ENCODE results near the gene ZDHHC3. TPM values are rescaled to one million over a fixed set of nuclear protein-coding genes. Genes with fewer than 3 reads are reported as not detected.

The ZDHHC3 gene
- total and polyA plus RNA-seq, 4 experiments from 2014 or later = 35.4 to 41.9 (median 38.1) TPM

DNA sequence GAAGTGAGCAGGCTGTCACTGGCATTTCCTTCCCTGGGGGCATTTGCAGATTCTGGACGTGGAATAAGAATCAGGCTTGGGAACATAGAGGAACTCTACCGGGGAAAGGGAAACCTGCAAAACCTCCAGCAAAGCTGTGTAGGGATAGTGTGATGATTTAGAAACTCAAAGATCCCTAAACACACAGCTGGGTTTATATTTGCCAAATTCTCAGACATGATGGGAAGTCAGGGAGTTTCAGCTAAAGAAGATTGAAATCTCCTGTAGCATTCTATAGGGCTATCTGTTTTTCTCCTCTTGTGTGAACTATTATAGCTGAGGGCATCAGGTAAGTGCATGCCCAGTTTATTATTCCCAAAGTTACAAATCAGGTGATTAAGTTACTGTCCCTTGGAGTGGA is 40.9 kb upstream of the ZDHHC3 start:
- no peaks in the 10 kb centered on the region for H3K9me3 ChIP-seq (ENCODE audit: control insufficient read depth in 1 of 2, low read length in 2 of 2)
- ChIA-PET CTCF (ENCODE audit: partially characterized antibody) (interaction anchor here (0.7 to 1.6 kb wide), 8 partner anchors 17 to 736 kb away, joined by 3 to 4 read pairs (median 3); partner anchors contain the start of genes EXOSC7 and ZDHHC3), POLR2A (ENCODE audit: partially characterized antibody) (interaction anchor here (0.9 to 1.9 kb wide), 3 partner anchors 8 to 41 kb away, joined by 3 to 6 read pairs (median 3); partner anchors contain the start of genes EXOSC7 and ZDHHC3)
- peaks cover 15 to 22% of the 10 kb centered on the region in 2 donors for H3K36me3 Mint-ChIP-seq
- peaks cover 26% of the 10 kb centered on the region for H3K4me1 ChIP-seq (ENCODE audit: insufficient read depth, low read length)
- no peak for DNase-seq
- peak overlapping the region in 2 of 7 donors; percentile 2 to 47 for H3K27ac Mint-ChIP-seq
- H3K36me3 ChIP-seq (ENCODE audit: insufficient read depth, low read length) = peaks cover 16% of the 10 kb centered on the region
- intact Hi-C loops (cut with micrococcal nuclease) = no loop called here
- H3K27ac ChIP-seq (ENCODE audit: low read depth, low read length) = no peak overlapping the region
- no peaks in the 10 kb centered on the region for H3K27me3 ChIP-seq (ENCODE audit: insufficient read depth, low read length)
- no peak overlapping the region for H3K4me3 Mint-ChIP-seq
- no peak overlapping the region for H3K4me3 ChIP-seq (ENCODE audit: low read length in 2 of 2)
- H3K27me3 Mint-ChIP-seq = no peaks in the 10 kb centered on the region
- H3K4me1 Mint-ChIP-seq = peaks cover 12 to 34% (median 25%) of the 10 kb centered on the region in 4 donors
- peaks cover 0 to 2% (median 0%) of the 10 kb centered on the region in 8 donors for H3K9me3 Mint-ChIP-seq

DNA sequence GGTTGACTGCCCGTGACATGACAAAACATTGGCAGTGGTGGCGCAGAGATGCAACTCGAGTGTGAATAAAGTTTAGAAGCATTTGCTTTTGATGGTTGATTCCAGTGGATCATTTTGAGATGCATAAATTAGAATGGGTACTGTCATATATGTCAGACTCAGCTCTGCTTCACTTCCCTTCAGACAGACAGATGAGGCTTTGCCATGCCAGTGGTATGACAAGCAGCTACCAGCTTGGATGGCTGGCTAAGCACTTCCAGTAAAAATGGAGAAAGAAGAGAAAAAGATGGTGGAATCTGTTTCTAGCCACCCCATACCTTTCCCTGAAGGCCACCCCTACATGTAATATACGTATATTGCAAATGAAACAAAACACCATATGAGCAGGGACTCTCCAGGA is 36.6 kb upstream of the ZDHHC3 start:
- peak overlapping the region in 1 of 8 donors; percentile 10 for H3K4me3 Mint-ChIP-seq
- no peaks in the 10 kb centered on the region for H3K27me3 ChIP-seq (ENCODE audit: insufficient read depth, low read length)
- peaks cover 33% of the 10 kb centered on the region for H3K36me3 ChIP-seq (ENCODE audit: insufficient read depth, low read length)

DNA sequence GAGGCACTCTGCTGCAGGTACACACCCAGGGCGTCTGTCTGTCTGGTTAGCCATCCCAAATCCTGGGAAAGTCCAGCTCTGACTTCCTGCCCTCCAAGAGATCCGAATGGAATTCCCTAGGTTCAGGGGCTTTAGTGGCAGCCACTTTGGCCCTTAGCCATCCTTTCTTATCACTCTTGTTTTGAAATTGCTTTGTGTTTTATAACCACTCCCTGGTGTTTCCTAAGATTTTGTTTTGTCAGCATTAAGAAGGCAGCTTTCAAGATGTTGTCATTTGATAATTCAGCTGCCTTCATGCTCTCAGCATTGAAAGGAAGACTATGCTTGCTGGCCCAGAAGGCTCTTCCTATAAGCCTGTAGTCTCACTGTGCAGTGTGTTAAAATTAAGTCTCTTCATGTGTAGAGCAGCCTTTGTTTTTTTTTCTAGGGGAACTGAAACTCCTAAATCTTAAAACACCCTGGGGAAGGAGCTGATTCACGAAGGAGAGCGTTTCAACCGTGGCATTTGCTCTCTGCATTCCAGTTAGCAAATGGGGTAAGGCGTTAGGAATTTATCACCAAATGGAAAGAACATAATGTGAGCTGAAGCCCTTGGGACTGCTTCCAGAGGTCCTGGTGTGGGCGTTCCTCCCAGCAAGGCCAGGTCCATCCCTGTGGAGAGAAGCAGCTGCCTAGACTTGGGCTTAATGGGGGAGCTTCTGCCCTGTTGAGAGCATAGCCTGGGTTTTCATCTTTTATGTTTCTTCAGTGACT is 36.0 kb upstream of the ZDHHC3 start:
- Histone ChIP-seq H3K36me3 (ENCODE audit: insufficient read depth, low read length) (peaks cover 34% of the 10 kb centered on the region), H3K4me1 (ENCODE audit: insufficient read depth, low read length) (peaks cover 33% of the 10 kb centered on the region), H3K27ac (ENCODE audit: low read depth, low read length) (no peak overlapping the region), H3K27me3 (ENCODE audit: insufficient read depth, low read length) (no peaks in the 10 kb centered on the region), H3K9me3 (ENCODE audit: control insufficient read depth in 1 of 2, low read length in 2 of 2) (no peaks in the 10 kb centered on the region), H3K4me3 (ENCODE audit: low read length in 2 of 2) (no peak overlapping the region)
- DNase-seq = no peak
- Mint-ChIP-seq H3K4me1 (peaks cover 10 to 45% (median 31%) of the 10 kb centered on the region in 4 donors), H3K9me3 (peaks cover 0 to 2% (median 0%) of the 10 kb centered on the region in 8 donors), H3K27me3 (no peaks in the 10 kb centered on the region), H3K27ac (peak overlapping the region; percentile 21 to 91 (median 72)), H3K4me3 (peak overlapping the region in 6 of 8 donors; percentile 9 to 60 (median 48)), H3K36me3 (peaks cover 45 to 50% of the 10 kb centered on the region in 2 donors)
- CTCF ChIA-PET (ENCODE audit: partially characterized antibody) = interaction anchor here (0.9 to 3.2 kb wide), 10 partner anchors 9 to 198 kb away, joined by 3 to 17 read pairs (median 5); no protein-coding TSS in a partner anchor
- intact Hi-C loops (cut with micrococcal nuclease) = no loop called here
- POLR2A ChIA-PET (ENCODE audit: partially characterized antibody) = interaction anchor here (1.1 to 2.6 kb wide), 6 partner anchors 9 to 40 kb away, joined by 3 to 14 read pairs (median 6); partner anchors contain the start of genes EXOSC7 and ZDHHC3

More for the DNA sequence above, 36.6 kb upstream of the ZDHHC3 start:
- no peak for DNase-seq
- POLR2A ChIA-PET (ENCODE audit: partially characterized antibody) = interaction anchor here (1.1 to 2.6 kb wide), 4 partner anchors 8 to 40 kb away, joined by 3 to 14 read pairs (median 7); no protein-coding TSS in a partner anchor
- Mint-ChIP-seq H3K27ac (peak overlapping the region in 5 of 7 donors; percentile 50 to 87 (median 63)), H3K27me3 (no peaks in the 10 kb centered on the region), H3K36me3 (peaks cover 45 to 50% of the 10 kb centered on the region in 2 donors), H3K4me1 (peaks cover 8 to 39% (median 28%) of the 10 kb centered on the region in 4 donors), H3K9me3 (peaks cover 0 to 2% (median 0%) of the 10 kb centered on the region in 8 donors)
- peaks cover 29% of the 10 kb centered on the region for H3K4me1 ChIP-seq (ENCODE audit: insufficient read depth, low read length)
- no peaks in the 10 kb centered on the region for H3K9me3 ChIP-seq (ENCODE audit: control insufficient read depth in 1 of 2, low read length in 2 of 2)
- H3K27ac ChIP-seq (ENCODE audit: low read depth, low read length) = no peak overlapping the region
- CTCF ChIA-PET (ENCODE audit: partially characterized antibody) = interaction anchor here (0.9 to 3.2 kb wide), 9 partner anchors 8 to 197 kb away, joined by 3 to 17 read pairs (median 6); no protein-coding TSS in a partner anchor
- intact Hi-C loops (cut with micrococcal nuclease) = no loop called here
- no peak overlapping the region for H3K4me3 ChIP-seq (ENCODE audit: low read length in 2 of 2)

DNA sequence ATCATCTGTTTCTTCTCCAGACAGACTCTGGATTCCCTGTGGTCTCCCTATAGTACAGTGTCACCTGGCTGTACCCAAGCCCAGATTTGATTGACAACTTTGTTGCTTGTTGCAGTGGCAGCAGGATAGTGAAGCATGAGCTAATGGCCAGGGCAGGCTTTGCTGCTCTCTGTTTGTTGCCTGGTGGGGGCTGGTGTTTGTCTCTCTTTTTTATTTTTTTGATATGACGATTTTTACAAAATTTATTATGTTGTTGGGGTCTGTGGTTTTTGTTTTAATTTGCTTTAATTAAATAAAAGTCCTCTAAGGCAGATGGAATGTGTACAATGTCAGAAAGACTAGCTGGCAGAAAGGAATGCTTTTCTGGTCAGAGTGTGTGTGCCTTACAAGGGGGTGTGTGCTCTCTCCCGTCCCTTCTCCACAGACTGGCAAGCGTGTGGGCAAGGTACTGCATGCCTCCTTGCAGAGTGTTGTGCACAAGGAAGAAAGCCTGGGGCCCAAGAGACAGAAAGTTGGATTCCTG is 34.9 kb upstream of the ZDHHC3 start:
- Mint-ChIP-seq H3K4me1 (peaks cover 10 to 54% (median 34%) of the 10 kb centered on the region in 4 donors), H3K4me3 (peak overlapping the region in 3 of 8 donors; percentile 20 to 22 (median 21)), H3K27me3 (no peaks in the 10 kb centered on the region), H3K9me3 (no peaks in the 10 kb centered on the region), H3K27ac (peak overlapping the region in 6 of 7 donors; percentile 2 to 91 (median 74)), H3K36me3 (peaks cover 46% of the 10 kb centered on the region in 2 donors)
- peaks cover 32% of the 10 kb centered on the region for H3K36me3 ChIP-seq (ENCODE audit: insufficient read depth, low read length)
- no peak for DNase-seq
- ChIA-PET POLR2A (ENCODE audit: partially characterized antibody) (interaction anchor here (1.4 to 2.6 kb wide), 3 partner anchors 15 to 35 kb away, joined by 3 to 14 read pairs (median 10); partner anchors contain the start of genes EXOSC7 and ZDHHC3), CTCF (ENCODE audit: partially characterized antibody) (interaction anchor here (1.0 to 3.2 kb wide), 3 partner anchors 26 to 30 kb away, joined by 3 to 17 read pairs (median 9); no protein-coding TSS in a partner anchor)
- H3K27ac ChIP-seq (ENCODE audit: low read depth, low read length) = no peak overlapping the region
- no peaks in the 10 kb centered on the region for H3K9me3 ChIP-seq (ENCODE audit: control insufficient read depth in 1 of 2, low read length in 2 of 2)
- H3K27me3 ChIP-seq (ENCODE audit: insufficient read depth, low read length) = no peaks in the 10 kb centered on the region
- H3K4me3 ChIP-seq (ENCODE audit: low read length in 2 of 2) = no peak overlapping the region
- intact Hi-C loops (cut with micrococcal nuclease) = no loop called here
- peaks cover 38% of the 10 kb centered on the region for H3K4me1 ChIP-seq (ENCODE audit: insufficient read depth, low read length)

DNA sequence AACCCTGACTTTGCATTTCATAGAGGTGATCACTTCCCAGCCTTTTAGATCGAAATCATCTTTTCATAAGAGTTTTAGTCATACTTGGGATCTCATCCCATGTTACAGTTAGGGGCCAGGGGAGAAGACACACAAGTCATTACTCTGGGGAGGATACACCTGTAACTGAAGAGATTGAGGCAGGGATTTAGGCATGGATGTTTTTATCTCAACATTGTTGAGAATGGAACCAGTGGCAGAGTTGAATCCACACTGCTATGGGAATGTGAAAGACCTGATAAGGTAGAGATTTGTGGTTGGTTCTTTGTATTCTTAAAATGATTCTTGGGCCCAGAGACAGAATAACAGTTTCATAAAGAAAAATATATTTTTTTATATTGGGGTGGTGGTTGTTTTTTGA is 33.9 kb upstream of the ZDHHC3 start:
- POLR2A ChIA-PET (ENCODE audit: partially characterized antibody) = no interaction called here

DNA sequence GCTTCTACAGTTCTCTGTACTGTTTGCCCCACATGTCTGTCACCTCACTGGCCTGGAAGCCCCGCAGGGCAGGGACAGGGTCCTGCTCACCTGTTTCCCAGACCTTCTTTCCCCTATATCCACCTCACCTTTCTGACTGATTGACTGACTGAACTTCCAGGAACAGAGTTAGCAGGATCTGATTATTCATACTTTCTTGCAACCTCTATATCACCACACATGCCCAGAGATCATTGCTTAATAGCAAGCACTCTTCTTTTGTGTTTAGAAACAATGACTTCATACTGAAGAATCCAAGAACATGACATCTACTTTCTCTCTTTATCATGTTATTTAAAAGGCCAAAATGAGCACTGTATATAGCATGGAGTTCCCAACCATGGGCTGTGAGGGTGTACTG is 32.1 kb upstream of the ZDHHC3 start:
- Histone ChIP-seq H3K27ac (ENCODE audit: low read depth, low read length) (no peak overlapping the region), H3K4me1 (ENCODE audit: insufficient read depth, low read length) (peaks cover 50% of the 10 kb centered on the region), H3K9me3 (ENCODE audit: control insufficient read depth in 1 of 2, low read length in 2 of 2) (no peaks in the 10 kb centered on the region), H3K27me3 (ENCODE audit: insufficient read depth, low read length) (no peaks in the 10 kb centered on the region), H3K4me3 (ENCODE audit: low read length in 2 of 2) (no peak overlapping the region), H3K36me3 (ENCODE audit: insufficient read depth, low read length) (peaks cover 30% of the 10 kb centered on the region)
- DNase-seq = no peak
- Mint-ChIP-seq H3K36me3 (peaks cover 57 to 63% of the 10 kb centered on the region in 2 donors), H3K27me3 (no peaks in the 10 kb centered on the region), H3K27ac (peak overlapping the region in 4 of 7 donors; percentile 6 to 89 (median 40)), H3K4me1 (peaks cover 25 to 77% (median 53%) of the 10 kb centered on the region in 4 donors), H3K9me3 (peaks cover 0 to 3% (median 0%) of the 10 kb centered on the region in 8 donors), H3K4me3 (peak overlapping the region in 2 of 8 donors; percentile 23 to 71)
- POLR2A ChIA-PET (ENCODE audit: partially characterized antibody) = interaction anchor here (0.7 to 2.6 kb wide), 4 partner anchors 9 to 246 kb away, joined by 3 to 12 read pairs (median 6); partner anchors contain the start of genes EXOSC7, KIF15 and ZDHHC3
- CTCF ChIA-PET (ENCODE audit: partially characterized antibody) = interaction anchor here (0.8 to 1.5 kb wide), 2 partner anchors 28 to 29 kb away, joined by 3 to 4 read pairs; no protein-coding TSS in a partner anchor
- intact Hi-C loops (cut with micrococcal nuclease) = no loop called here

More for the DNA sequence above, 33.9 kb upstream of the ZDHHC3 start:
- CTCF ChIA-PET (ENCODE audit: partially characterized antibody) = no interaction called here
- Histone ChIP-seq H3K36me3 (ENCODE audit: insufficient read depth, low read length) (peaks cover 30% of the 10 kb centered on the region), H3K4me1 (ENCODE audit: insufficient read depth, low read length) (peaks cover 48% of the 10 kb centered on the region), H3K27me3 (ENCODE audit: insufficient read depth, low read length) (no peaks in the 10 kb centered on the region), H3K4me3 (ENCODE audit: low read length in 2 of 2) (no peak overlapping the region), H3K9me3 (ENCODE audit: control insufficient read depth in 1 of 2, low read length in 2 of 2) (no peaks in the 10 kb centered on the region), H3K27ac (ENCODE audit: low read depth, low read length) (no peak overlapping the region)
- DNase-seq = no peak
- Mint-ChIP-seq H3K27ac (peak overlapping the region in 4 of 7 donors; percentile 49 to 93 (median 64)), H3K27me3 (no peaks in the 10 kb centered on the region), H3K36me3 (peaks cover 50 to 55% of the 10 kb centered on the region in 2 donors), H3K4me1 (peaks cover 19 to 64% (median 44%) of the 10 kb centered on the region in 4 donors), H3K9me3 (peaks cover 0 to 2% (median 0%) of the 10 kb centered on the region in 8 donors), H3K4me3 (no peak overlapping the region)
- intact Hi-C loops (cut with micrococcal nuclease) = no loop called here
